Spleen (tissue), 7 donors: ENCODE results near the gene GJC1.

ENCODE experiments used
- POLR2A ChIP-seq, 3 donors: fragments of 450-650 bp; IDR thresholded peaks; one replicate each; pipeline ENCODE4 v1.5.1; 2017; ENCODE audit warnings: antibody characterized with exemption in 3 of 3, mild to moderate bottlenecking in 1 of 3
- TF ChIP-seq, protein P1 (sequence below), 11 experiments: fragments of 200-600 bp in 7 of 11; fragments of 450-650 bp in 4 of 11; sonication (generic) in 4 of 11; IDR thresholded peaks in 8 of 11; conservative IDR thresholded peaks in 3 of 11; 1 replicate in 7 of 11; 2 replicates in 4 of 11; pipeline versions ENCODE4 v1.4.0 to v1.8.0; 2016 to 2021; ENCODE audit warnings: antibody characterized with exemption in 11 of 11, inconsistent platforms in 4 of 11, mild to moderate bottlenecking in 1 of 11
- donor health status: DM: no; HTN: no; CAD: no; lungs with moderate emphysema.
- donor health status: DM: no; HTN: no; CAD: no.
- donor health status: DM: no; HTN: no; CAD: no.

GRCh38 chr17:44765965-44766364 lies 64.1 kb downstream of the GJC1 start:
- TF ChIP-seq, protein P1, sequence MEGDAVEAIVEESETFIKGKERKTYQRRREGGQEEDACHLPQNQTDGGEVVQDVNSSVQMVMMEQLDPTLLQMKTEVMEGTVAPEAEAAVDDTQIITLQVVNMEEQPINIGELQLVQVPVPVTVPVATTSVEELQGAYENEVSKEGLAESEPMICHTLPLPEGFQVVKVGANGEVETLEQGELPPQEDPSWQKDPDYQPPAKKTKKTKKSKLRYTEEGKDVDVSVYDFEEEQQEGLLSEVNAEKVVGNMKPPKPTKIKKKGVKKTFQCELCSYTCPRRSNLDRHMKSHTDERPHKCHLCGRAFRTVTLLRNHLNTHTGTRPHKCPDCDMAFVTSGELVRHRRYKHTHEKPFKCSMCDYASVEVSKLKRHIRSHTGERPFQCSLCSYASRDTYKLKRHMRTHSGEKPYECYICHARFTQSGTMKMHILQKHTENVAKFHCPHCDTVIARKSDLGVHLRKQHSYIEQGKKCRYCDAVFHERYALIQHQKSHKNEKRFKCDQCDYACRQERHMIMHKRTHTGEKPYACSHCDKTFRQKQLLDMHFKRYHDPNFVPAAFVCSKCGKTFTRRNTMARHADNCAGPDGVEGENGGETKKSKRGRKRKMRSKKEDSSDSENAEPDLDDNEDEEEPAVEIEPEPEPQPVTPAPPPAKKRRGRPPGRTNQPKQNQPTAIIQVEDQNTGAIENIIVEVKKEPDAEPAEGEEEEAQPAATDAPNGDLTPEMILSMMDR (IDR thresholded peaks at IDR 0.05 in 8 of 11, conservative IDR thresholded peaks at IDR 0.05 in 3 of 11): no peak
- no peak for TF ChIP-seq POLR2A (IDR thresholded peaks at IDR 0.05)
